Measurements from ENCODE around the gene THSD7B.

THSD7B gene

DNA sequence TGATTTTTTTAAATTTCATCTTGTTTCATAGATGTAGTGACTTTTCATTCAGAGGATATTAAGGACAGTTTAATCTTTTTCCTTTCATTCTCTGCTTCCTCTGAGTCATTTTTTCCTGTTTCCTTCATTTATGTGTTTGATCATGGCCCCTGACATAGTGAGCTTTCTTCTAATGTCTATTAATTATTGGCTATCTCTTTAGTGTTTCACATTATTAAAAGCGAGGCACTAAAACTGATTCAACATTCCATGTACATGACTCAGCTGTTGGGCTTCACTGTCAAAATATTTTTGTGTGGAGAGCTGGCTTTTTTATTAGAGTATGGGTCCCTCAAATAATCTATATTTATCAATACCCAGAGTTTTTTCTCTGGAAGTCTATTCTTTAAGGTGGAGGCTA is 125.8 kb downstream of the THSD7B start:
- no peak overlapping the region for H3K23ac ChIP-seq (ENCODE audit: low read length)
- no peaks in the 10 kb centered on the region for H3K9me3 ChIP-seq (ENCODE audit: insufficient read depth, low read depth, low read length)
- H2AFZ ChIP-seq (ENCODE audit: insufficient read depth, low read length, poor library complexity) = no peak overlapping the region
- no peak overlapping the region for H4K12ac ChIP-seq (ENCODE audit: low read depth, low read length)
- no peak overlapping the region for H4K91ac ChIP-seq (ENCODE audit: low read depth, low read length)
- no peak overlapping the region for H3K18ac ChIP-seq (ENCODE audit: low read length)
- no peak overlapping the region for H4K8ac ChIP-seq (ENCODE audit: low read depth, low read length)
- H3K4me3 ChIP-seq (ENCODE audit: low read depth, low read length) = no peak overlapping the region
- no peak overlapping the region for H3K4me2 ChIP-seq (ENCODE audit: low read length)
- no peak overlapping the region for H2BK12ac ChIP-seq (ENCODE audit: low read length)
- H3K4me1 ChIP-seq (ENCODE audit: control insufficient read depth in 1 of 2, insufficient read depth in 2 of 2, low read length in 2 of 2) = no peaks in the 10 kb centered on the region
- no peak overlapping the region for H3K27ac ChIP-seq (ENCODE audit: low read depth, low read length)
- no peak for DNase-seq
- no peak overlapping the region for H2AK5ac ChIP-seq (ENCODE audit: low read length)
- no peak overlapping the region for H2BK5ac ChIP-seq (ENCODE audit: low read depth, low read length, poor library complexity)
- H3K79me1 ChIP-seq (ENCODE audit: low read length) = no peaks in the 10 kb centered on the region
- WGBS (ENCODE audit: extremely low coverage, insufficient coverage, insufficient read length) = no CpG with 5 or more reads among the region's 1 CpG
- no peak overlapping the region for H2BK120ac ChIP-seq (ENCODE audit: insufficient read depth, low read length, poor library complexity)
- H3K79me2 ChIP-seq (ENCODE audit: control insufficient read depth, insufficient read depth, low read length, poor library complexity) = no peaks in the 10 kb centered on the region
- H3K9ac ChIP-seq (ENCODE audit: low read length) = no peak overlapping the region
- no peak overlapping the region for H3K4ac ChIP-seq (ENCODE audit: low read depth, low read length)
- H3K36me3 ChIP-seq (ENCODE audit: control insufficient read depth in 1 of 2, insufficient read depth in 2 of 2, low read length in 2 of 2) = no peaks in the 10 kb centered on the region
- H3K14ac ChIP-seq (ENCODE audit: low read length) = no peak overlapping the region
- no peaks in the 10 kb centered on the region for H3K27me3 ChIP-seq (ENCODE audit: insufficient read depth, low read length)

GRCh38 chr2:136894007-136894634 is 128.8 kb downstream of the THSD7B start:
- no CpG with 5 or more reads among the region's 2 CpGs for WGBS (ENCODE audit: extremely low coverage, insufficient coverage, insufficient read length)
- no peak overlapping the region for H3K9ac ChIP-seq (ENCODE audit: low read length)
- no peak overlapping the region for H2AK5ac ChIP-seq (ENCODE audit: low read length)

DNA sequence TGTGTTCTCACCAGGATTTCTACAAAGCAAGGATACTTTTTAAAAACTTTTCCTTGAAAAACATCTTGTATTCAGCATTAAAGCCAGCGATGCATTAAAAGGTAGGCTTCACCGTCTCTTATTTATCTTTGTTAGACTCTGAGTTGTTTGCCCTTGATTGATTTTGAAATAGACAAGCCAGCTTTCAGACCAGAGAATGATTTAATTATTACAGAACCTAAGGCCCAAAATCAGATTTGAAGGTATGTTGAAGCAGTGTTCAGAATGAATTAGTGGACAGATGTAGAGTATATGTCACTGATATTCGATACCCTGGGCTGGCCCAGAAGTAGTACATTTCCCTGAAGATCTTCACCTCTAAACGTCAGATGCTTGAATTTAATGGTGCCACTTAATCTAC is 136.4 kb downstream of the THSD7B start:
- Histone ChIP-seq H3K9ac (ENCODE audit: low read length) (no peak overlapping the region), H3K4ac (ENCODE audit: low read depth, low read length) (no peak overlapping the region), H2AFZ (ENCODE audit: insufficient read depth, low read length, poor library complexity) (no peak overlapping the region), H4K91ac (ENCODE audit: low read depth, low read length) (no peak overlapping the region), H3K27ac (ENCODE audit: low read depth, low read length) (no peak overlapping the region), H3K79me2 (ENCODE audit: control insufficient read depth, insufficient read depth, low read length, poor library complexity) (no peaks in the 10 kb centered on the region), H2BK12ac (ENCODE audit: low read length) (no peak overlapping the region), H3K36me3 (ENCODE audit: control insufficient read depth in 1 of 2, insufficient read depth in 2 of 2, low read length in 2 of 2) (no peaks in the 10 kb centered on the region), H3K4me1 (ENCODE audit: control insufficient read depth in 1 of 2, insufficient read depth in 2 of 2, low read length in 2 of 2) (no peaks in the 10 kb centered on the region), H3K23ac (ENCODE audit: low read length) (no peak overlapping the region), H2AK5ac (ENCODE audit: low read length) (no peak overlapping the region), H4K12ac (ENCODE audit: low read depth, low read length) (no peak overlapping the region), H3K4me2 (ENCODE audit: low read length) (no peak overlapping the region), H3K27me3 (ENCODE audit: insufficient read depth, low read length) (no peaks in the 10 kb centered on the region), H4K8ac (ENCODE audit: low read depth, low read length) (no peak overlapping the region), H3K9me3 (ENCODE audit: insufficient read depth, low read depth, low read length) (no peaks in the 10 kb centered on the region), H3K18ac (ENCODE audit: low read length) (no peak overlapping the region), H3K4me3 (ENCODE audit: low read depth, low read length) (no peak overlapping the region), H3K14ac (ENCODE audit: low read length) (no peak overlapping the region), H3K79me1 (ENCODE audit: low read length) (no peaks in the 10 kb centered on the region), H2BK5ac (ENCODE audit: low read depth, low read length, poor library complexity) (no peak overlapping the region), H2BK120ac (ENCODE audit: insufficient read depth, low read length, poor library complexity) (no peak overlapping the region)
- no peak for DNase-seq
- WGBS (ENCODE audit: extremely low coverage, insufficient coverage, insufficient read length) = no CpG with 5 or more reads among the region's 4 CpGs

More at GRCh38 chr2:136894007-136894634, 128.8 kb downstream of the THSD7B start:
- no peaks in the 10 kb centered on the region for H3K79me1 ChIP-seq (ENCODE audit: low read length)
- no peak overlapping the region for H3K4ac ChIP-seq (ENCODE audit: low read depth, low read length)
- H3K4me2 ChIP-seq (ENCODE audit: low read length) = no peak overlapping the region
- no peak overlapping the region for H4K8ac ChIP-seq (ENCODE audit: low read depth, low read length)
- no peaks in the 10 kb centered on the region for H3K4me1 ChIP-seq (ENCODE audit: control insufficient read depth in 1 of 2, insufficient read depth in 2 of 2, low read length in 2 of 2)
- no peak overlapping the region for H2AFZ ChIP-seq (ENCODE audit: insufficient read depth, low read length, poor library complexity)
- no peak overlapping the region for H3K4me3 ChIP-seq (ENCODE audit: low read depth, low read length)
- H2BK5ac ChIP-seq (ENCODE audit: low read depth, low read length, poor library complexity) = no peak overlapping the region
- no peaks in the 10 kb centered on the region for H3K9me3 ChIP-seq (ENCODE audit: insufficient read depth, low read depth, low read length)
- H3K23ac ChIP-seq (ENCODE audit: low read length) = no peak overlapping the region
- H2BK12ac ChIP-seq (ENCODE audit: low read length) = no peak overlapping the region
- no peak overlapping the region for H3K14ac ChIP-seq (ENCODE audit: low read length)
- no peak overlapping the region for H3K18ac ChIP-seq (ENCODE audit: low read length)
- no peak overlapping the region for H4K12ac ChIP-seq (ENCODE audit: low read depth, low read length)
- no peaks in the 10 kb centered on the region for H3K79me2 ChIP-seq (ENCODE audit: control insufficient read depth, insufficient read depth, low read length, poor library complexity)
- H3K36me3 ChIP-seq (ENCODE audit: control insufficient read depth in 1 of 2, insufficient read depth in 2 of 2, low read length in 2 of 2) = no peaks in the 10 kb centered on the region
- H3K27ac ChIP-seq (ENCODE audit: low read depth, low read length) = no peak overlapping the region
- no peak overlapping the region for H2BK120ac ChIP-seq (ENCODE audit: insufficient read depth, low read length, poor library complexity)
- H3K27me3 ChIP-seq (ENCODE audit: insufficient read depth, low read length) = no peaks in the 10 kb centered on the region
- no peak for DNase-seq
- no peak overlapping the region for H4K91ac ChIP-seq (ENCODE audit: low read depth, low read length)

DNA sequence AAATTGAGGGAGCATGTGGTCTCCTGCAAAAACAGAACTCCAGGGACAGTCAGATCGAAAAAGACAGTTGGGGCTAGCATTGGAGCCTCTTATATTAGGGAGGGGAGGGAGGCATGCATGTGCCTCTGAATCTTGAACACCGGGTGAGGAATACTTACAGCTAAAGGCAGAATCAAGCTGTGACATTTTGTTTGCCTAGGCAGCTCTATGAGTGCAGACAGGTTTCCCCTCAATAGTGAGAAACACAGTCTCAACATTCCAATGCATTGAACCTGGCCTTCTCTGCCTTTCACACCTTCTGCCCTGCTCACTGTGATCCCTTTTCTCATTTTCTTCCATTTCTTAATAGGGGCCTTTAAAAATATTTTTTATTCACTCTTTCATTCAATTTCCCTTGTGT is 140.4 kb downstream of the THSD7B start:
- no peak overlapping the region for H3K23ac ChIP-seq (ENCODE audit: low read length)
- no peak overlapping the region for H3K18ac ChIP-seq (ENCODE audit: low read length)
- H3K14ac ChIP-seq (ENCODE audit: low read length) = no peak overlapping the region
- no peak overlapping the region for H3K4me3 ChIP-seq (ENCODE audit: low read depth, low read length)
- H3K9me3 ChIP-seq (ENCODE audit: insufficient read depth, low read depth, low read length) = no peaks in the 10 kb centered on the region
- no CpG with 5 or more reads among the region's 2 CpGs for WGBS (ENCODE audit: extremely low coverage, insufficient coverage, insufficient read length)
- no peak overlapping the region for H2BK12ac ChIP-seq (ENCODE audit: low read length)
- H2AFZ ChIP-seq (ENCODE audit: insufficient read depth, low read length, poor library complexity) = no peak overlapping the region
- no peaks in the 10 kb centered on the region for H3K27me3 ChIP-seq (ENCODE audit: insufficient read depth, low read length)
- no peak overlapping the region for H4K8ac ChIP-seq (ENCODE audit: low read depth, low read length)
- H3K4me1 ChIP-seq (ENCODE audit: control insufficient read depth in 1 of 2, insufficient read depth in 2 of 2, low read length in 2 of 2) = no peaks in the 10 kb centered on the region
- no peaks in the 10 kb centered on the region for H3K36me3 ChIP-seq (ENCODE audit: control insufficient read depth in 1 of 2, insufficient read depth in 2 of 2, low read length in 2 of 2)
- no peak overlapping the region for H4K91ac ChIP-seq (ENCODE audit: low read depth, low read length)
- H4K12ac ChIP-seq (ENCODE audit: low read depth, low read length) = no peak overlapping the region
- H3K79me1 ChIP-seq (ENCODE audit: low read length) = no peaks in the 10 kb centered on the region
- no peak overlapping the region for H2BK120ac ChIP-seq (ENCODE audit: insufficient read depth, low read length, poor library complexity)
- no peaks in the 10 kb centered on the region for H3K79me2 ChIP-seq (ENCODE audit: control insufficient read depth, insufficient read depth, low read length, poor library complexity)
- H2BK5ac ChIP-seq (ENCODE audit: low read depth, low read length, poor library complexity) = no peak overlapping the region
- H3K27ac ChIP-seq (ENCODE audit: low read depth, low read length) = no peak overlapping the region
- no peak overlapping the region for H3K4me2 ChIP-seq (ENCODE audit: low read length)
- H3K9ac ChIP-seq (ENCODE audit: low read length) = no peak overlapping the region
- H2AK5ac ChIP-seq (ENCODE audit: low read length) = no peak overlapping the region
- no peak overlapping the region for H3K4ac ChIP-seq (ENCODE audit: low read depth, low read length)
- no peak for DNase-seq

Data from trophoblast cell (in vitro differentiated cells and primary cell).